ENCODE results near the gene PHF23. TPM values are rescaled to one million over a fixed set of nuclear protein-coding genes. Genes with fewer than 3 reads are reported as not detected.

PHF23 gene
- total and polyA plus RNA-seq, 2 donors: 47.5 to 51.6 TPM

DNA sequence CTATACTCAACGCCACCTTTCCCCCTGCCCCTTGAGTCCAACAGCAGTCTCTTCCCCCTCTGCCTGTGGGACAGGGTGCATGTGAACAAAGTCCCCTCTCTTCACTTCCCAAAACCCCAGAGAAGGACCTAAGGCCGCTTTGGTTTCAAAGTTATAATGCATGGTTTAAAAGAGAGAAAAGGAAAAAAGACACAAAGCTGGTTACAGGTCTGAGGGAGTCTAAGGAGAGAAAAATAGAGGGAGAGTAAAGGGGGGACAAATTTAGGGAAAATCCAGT, 4.1 kb upstream of the PHF23 start:
- Histone ChIP-seq H3K4me3 (ENCODE audit: low read length in 2 of 2) (peak overlapping the region; percentile 65 to 93), H3K27me3 (ENCODE audit: control insufficient read depth in 2 of 2, insufficient read depth in 1 of 2, low read length in 1 of 2) (no peaks in the 10 kb centered on the region), H3K9me3 (ENCODE audit: control insufficient read depth in 2 of 2, insufficient read depth in 1 of 2, low read length in 1 of 2) (no peaks in the 10 kb centered on the region), H3K36me3 (ENCODE audit: control insufficient read depth in 2 of 2, insufficient read depth in 2 of 2, low read length in 1 of 2) (peaks cover 31 to 46% of the 10 kb centered on the region in 2 donors), H3K27ac (ENCODE audit: low read depth in 1 of 2, low read length in 1 of 2) (peak overlapping the region; percentile 94 to 99), H3K4me1 (ENCODE audit: control insufficient read depth in 2 of 2, insufficient read depth in 2 of 2, low read length in 2 of 2) (peaks cover 13 to 29% of the 10 kb centered on the region in 2 donors)
- 87% methylated on average over 2 of the region's 2 CpGs for WGBS
- no peak for DNase-seq (ENCODE audit: low read depth in 6 of 9, low spot score in 9 of 9)

DNA sequence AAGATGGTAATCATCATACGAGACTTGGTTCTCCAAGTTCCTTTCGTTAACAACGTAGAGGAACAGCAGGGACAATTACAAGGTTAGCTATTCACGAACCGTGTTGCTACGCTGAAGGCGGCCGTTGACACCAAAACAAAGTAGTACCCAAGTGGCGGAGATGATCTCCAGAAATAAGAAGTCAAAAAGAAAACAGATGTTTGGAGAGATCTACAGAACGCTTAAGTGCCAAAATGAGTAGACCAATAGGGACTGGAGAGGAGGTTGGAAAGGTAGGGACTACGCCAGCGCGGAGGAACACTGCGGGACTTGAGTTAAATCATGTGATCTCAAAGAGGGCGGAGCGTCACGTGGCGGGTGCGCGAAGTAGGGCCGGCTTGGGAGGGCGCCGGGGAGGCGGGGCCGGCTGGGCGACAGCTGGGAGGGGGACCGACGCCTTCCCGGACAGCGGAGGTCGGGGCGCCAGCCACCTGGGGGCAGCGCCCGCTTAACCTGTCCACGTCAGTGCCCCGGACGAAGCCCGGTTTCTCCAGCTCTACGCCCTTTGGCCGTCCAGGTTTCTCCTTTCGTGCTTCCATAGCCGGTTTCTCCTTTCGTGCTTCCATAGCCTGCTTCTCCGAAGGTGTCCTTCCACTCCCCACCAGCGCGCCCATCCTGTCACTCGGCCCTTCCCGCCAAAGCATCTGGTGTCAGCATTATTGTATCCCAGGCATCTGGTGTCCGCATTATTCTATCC, 3.6 kb upstream of the PHF23 start:
- Histone ChIP-seq H3K9me3 (ENCODE audit: control insufficient read depth in 2 of 2, insufficient read depth in 1 of 2, low read length in 1 of 2) (no peaks in the 10 kb centered on the region), H3K27me3 (ENCODE audit: control insufficient read depth in 2 of 2, insufficient read depth in 1 of 2, low read length in 1 of 2) (no peaks in the 10 kb centered on the region), H3K36me3 (ENCODE audit: control insufficient read depth in 2 of 2, insufficient read depth in 2 of 2, low read length in 1 of 2) (peaks cover 31 to 46% of the 10 kb centered on the region in 2 donors), H3K27ac (ENCODE audit: low read depth in 1 of 2, low read length in 1 of 2) (peak overlapping the region; percentile 94 to 99), H3K4me3 (ENCODE audit: low read length in 2 of 2) (peak overlapping the region; percentile 65 to 93), H3K4me1 (ENCODE audit: control insufficient read depth in 2 of 2, insufficient read depth in 2 of 2, low read length in 2 of 2) (peaks cover 13 to 29% of the 10 kb centered on the region in 2 donors)
- peak; percentile 90 to 99 (median 95) for DNase-seq (ENCODE audit: low read depth in 6 of 9, low spot score in 9 of 9)
- WGBS: 5% methylated on average over 49 of the region's 49 CpGs

- Histone ChIP-seq H3K4me1 (ENCODE audit: control insufficient read depth in 2 of 2, insufficient read depth in 2 of 2, low read length in 2 of 2) (peaks cover 17 to 35% of the 10 kb centered on the region in 2 donors), H3K4me3 (ENCODE audit: low read length in 2 of 2) (peak within 1 kb of the TSS; percentile 65 to 93), H3K36me3 (ENCODE audit: control insufficient read depth in 2 of 2, insufficient read depth in 2 of 2, low read length in 1 of 2) (peaks cover 30 to 47% of the 10 kb centered on the region in 2 donors), H3K27ac (ENCODE audit: low read depth in 1 of 2, low read length in 1 of 2) (peak within 1 kb of the TSS; percentile 94 to 99), H3K9me3 (ENCODE audit: control insufficient read depth in 2 of 2, insufficient read depth in 1 of 2, low read length in 1 of 2) (no peaks in the 10 kb centered on the region), H3K27me3 (ENCODE audit: control insufficient read depth in 2 of 2, insufficient read depth in 1 of 2, low read length in 1 of 2) (no peaks in the 10 kb centered on the region)
- peak in 8 of 9 donors; percentile 82 to 96 (median 88) for DNase-seq (ENCODE audit: low read depth in 6 of 9, low spot score in 9 of 9)
- WGBS: under 1% methylated on average over 62 of the region's 62 CpGs
Measured at GRCh38 chr17:7241783-7242716, 2.8 kb upstream of the PHF23 start, which contains the start of gene GABARAP. Gene GABARAP (minus strand): TSS chr17:7242449. CDS start chr17:7242330, 119 bp downstream.

GRCh38 chr17:7241090-7241733, 2.0 kb upstream of the PHF23 start:
- Histone ChIP-seq H3K27ac (ENCODE audit: low read depth in 1 of 2, low read length in 1 of 2) (peak overlapping the region; percentile 94 to 99), H3K27me3 (ENCODE audit: control insufficient read depth in 2 of 2, insufficient read depth in 1 of 2, low read length in 1 of 2) (no peaks in the 10 kb centered on the region), H3K36me3 (ENCODE audit: control insufficient read depth in 2 of 2, insufficient read depth in 2 of 2, low read length in 1 of 2) (peaks cover 30 to 47% of the 10 kb centered on the region in 2 donors), H3K4me1 (ENCODE audit: control insufficient read depth in 2 of 2, insufficient read depth in 2 of 2, low read length in 2 of 2) (peaks cover 19 to 39% of the 10 kb centered on the region in 2 donors), H3K4me3 (ENCODE audit: low read length in 2 of 2) (peak overlapping the region; percentile 65 to 93), H3K9me3 (ENCODE audit: control insufficient read depth in 2 of 2, insufficient read depth in 1 of 2, low read length in 1 of 2) (no peaks in the 10 kb centered on the region)
- WGBS: 70% methylated on average over 9 of the region's 9 CpGs
- DNase-seq (ENCODE audit: low read depth in 6 of 9, low spot score in 9 of 9): no peak

DNA sequence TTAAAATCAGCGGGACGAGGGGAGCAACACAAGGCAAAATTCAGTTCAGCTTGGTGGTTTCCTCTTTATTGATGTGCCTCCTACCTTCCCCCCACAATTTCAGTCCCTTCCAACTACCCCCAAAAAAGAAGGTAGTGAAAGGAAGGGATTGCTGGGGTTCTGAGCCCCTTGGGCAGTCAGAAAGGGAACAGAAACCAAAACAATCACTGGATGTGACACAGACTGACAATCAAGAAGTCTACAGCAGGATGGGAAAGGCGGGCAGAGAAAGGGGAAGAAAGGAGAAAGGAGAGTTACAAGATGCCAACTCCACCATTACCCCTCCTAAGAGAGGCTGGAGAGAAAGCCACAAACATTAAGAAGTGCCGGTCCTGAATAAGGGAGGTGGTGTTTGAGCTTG, 1.1 kb upstream of the PHF23 start:
- Histone ChIP-seq H3K4me1 (ENCODE audit: control insufficient read depth in 2 of 2, insufficient read depth in 2 of 2, low read length in 2 of 2) (peaks cover 19 to 45% of the 10 kb centered on the region in 2 donors), H3K4me3 (ENCODE audit: low read length in 2 of 2) (peak overlapping the region in 1 of 2 donors; percentile 80), H3K9me3 (ENCODE audit: control insufficient read depth in 2 of 2, insufficient read depth in 1 of 2, low read length in 1 of 2) (no peaks in the 10 kb centered on the region), H3K27me3 (ENCODE audit: control insufficient read depth in 2 of 2, insufficient read depth in 1 of 2, low read length in 1 of 2) (no peaks in the 10 kb centered on the region), H3K27ac (ENCODE audit: low read depth in 1 of 2, low read length in 1 of 2) (peak overlapping the region; percentile 46 to 99), H3K36me3 (ENCODE audit: control insufficient read depth in 2 of 2, insufficient read depth in 2 of 2, low read length in 1 of 2) (peaks cover 32 to 49% of the 10 kb centered on the region in 2 donors)
- peak in 1 of 9 donors; percentile 13 for DNase-seq (ENCODE audit: low read depth in 6 of 9, low spot score in 9 of 9)
- 80% methylated on average over 4 of the region's 4 CpGs for WGBS

GRCh38 chr17:7238420-7239090, 702 bp downstream of the PHF23 start:
- 2% methylated on average over 39 of the region's 39 CpGs for WGBS
- Histone ChIP-seq H3K9me3 (ENCODE audit: control insufficient read depth in 2 of 2, insufficient read depth in 1 of 2, low read length in 1 of 2) (no peaks in the 10 kb centered on the region), H3K4me1 (ENCODE audit: control insufficient read depth in 2 of 2, insufficient read depth in 2 of 2, low read length in 2 of 2) (peaks cover 27 to 59% of the 10 kb centered on the region in 2 donors), H3K4me3 (ENCODE audit: low read length in 2 of 2) (peak overlapping the region; percentile 80 to 89), H3K27me3 (ENCODE audit: control insufficient read depth in 2 of 2, insufficient read depth in 1 of 2, low read length in 1 of 2) (no peaks in the 10 kb centered on the region), H3K36me3 (ENCODE audit: control insufficient read depth in 2 of 2, insufficient read depth in 2 of 2, low read length in 1 of 2) (peaks cover 28 to 40% of the 10 kb centered on the region in 2 donors), H3K27ac (ENCODE audit: low read depth in 1 of 2, low read length in 1 of 2) (peak overlapping the region; percentile 91 to 97)
- DNase-seq (ENCODE audit: low read depth in 6 of 9, low spot score in 9 of 9): peak in 1 of 9 donors; percentile 51

- Histone ChIP-seq H3K9me3 (ENCODE audit: control insufficient read depth in 2 of 2, insufficient read depth in 1 of 2, low read length in 1 of 2) (no peaks in the 10 kb centered on the region), H3K27me3 (ENCODE audit: control insufficient read depth in 2 of 2, insufficient read depth in 1 of 2, low read length in 1 of 2) (no peaks in the 10 kb centered on the region), H3K27ac (ENCODE audit: low read depth in 1 of 2, low read length in 1 of 2) (peak overlapping the region; percentile 91 to 97), H3K36me3 (ENCODE audit: control insufficient read depth in 2 of 2, insufficient read depth in 2 of 2, low read length in 1 of 2) (peaks cover 28 to 40% of the 10 kb centered on the region in 2 donors), H3K4me1 (ENCODE audit: control insufficient read depth in 2 of 2, insufficient read depth in 2 of 2, low read length in 2 of 2) (peaks cover 33 to 61% of the 10 kb centered on the region in 2 donors), H3K4me3 (ENCODE audit: low read length in 2 of 2) (peak overlapping the region; percentile 80 to 89)
- 1% methylated on average over 72 of the region's 73 CpGs for WGBS
- DNase-seq (ENCODE audit: low read depth in 6 of 9, low spot score in 9 of 9): peak in 4 of 9 donors; percentile 86 to 92 (median 86)
Measured at GRCh38 chr17:7237761-7238419, 1.4 kb downstream of the PHF23 start.

DNA sequence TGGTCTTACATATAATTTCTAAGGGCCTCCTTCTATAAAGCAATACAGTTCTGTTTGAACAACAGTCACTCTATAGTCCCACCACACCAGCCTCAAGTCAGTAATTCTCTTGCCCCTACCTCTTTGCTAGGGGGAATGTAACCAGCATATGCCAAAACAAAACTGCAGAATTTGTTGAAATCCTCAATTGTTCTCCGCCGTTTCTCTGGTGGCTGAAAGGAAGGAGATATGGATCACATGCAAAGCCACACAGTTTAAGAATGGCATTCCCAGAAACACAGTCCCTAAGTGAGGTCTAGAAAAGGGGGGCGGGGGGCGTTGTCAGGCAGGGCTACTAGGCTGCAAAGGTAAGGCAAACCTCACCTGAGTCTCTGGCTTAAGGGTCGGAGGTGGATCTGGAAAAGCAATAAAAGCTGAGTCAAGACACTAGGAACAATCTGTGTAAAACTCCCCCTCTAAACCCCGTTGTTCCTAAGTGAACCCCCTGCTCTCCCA, 1.9 kb downstream of the PHF23 start:
- no peak for DNase-seq (ENCODE audit: low read depth in 6 of 9, low spot score in 9 of 9)
- Histone ChIP-seq H3K36me3 (ENCODE audit: control insufficient read depth in 2 of 2, insufficient read depth in 2 of 2, low read length in 1 of 2) (peaks cover 28 to 40% of the 10 kb centered on the region in 2 donors), H3K9me3 (ENCODE audit: control insufficient read depth in 2 of 2, insufficient read depth in 1 of 2, low read length in 1 of 2) (no peaks in the 10 kb centered on the region), H3K4me3 (ENCODE audit: low read length in 2 of 2) (peak overlapping the region; percentile 80 to 89), H3K4me1 (ENCODE audit: control insufficient read depth in 2 of 2, insufficient read depth in 2 of 2, low read length in 2 of 2) (peaks cover 37 to 63% of the 10 kb centered on the region in 2 donors), H3K27ac (ENCODE audit: low read depth in 1 of 2, low read length in 1 of 2) (peak overlapping the region; percentile 91 to 97), H3K27me3 (ENCODE audit: control insufficient read depth in 2 of 2, insufficient read depth in 1 of 2, low read length in 1 of 2) (no peaks in the 10 kb centered on the region)
- WGBS: 45% methylated on average over 6 of the region's 6 CpGs

All from thymus (tissue), 11 donors.